ENCODE measurements around the gene LRRC2.
A peak's percentile ranks its signal among the peaks of the same experiment; 100 is the strongest.
"Not testable (repeated sequence)": the region's sequence is repeated elsewhere in the genome, so short reads cannot be mapped to it uniquely, and the experiment has no call there.

Gene LRRC2

GRCh38 chr3:46579756-46580286 is 13.7 kb upstream of the LRRC2 start:
- DNase-seq = no peak

GRCh38 chr3:46578973-46579755 is 13.1 kb upstream of the LRRC2 start:
- no peak for DNase-seq

DNA sequence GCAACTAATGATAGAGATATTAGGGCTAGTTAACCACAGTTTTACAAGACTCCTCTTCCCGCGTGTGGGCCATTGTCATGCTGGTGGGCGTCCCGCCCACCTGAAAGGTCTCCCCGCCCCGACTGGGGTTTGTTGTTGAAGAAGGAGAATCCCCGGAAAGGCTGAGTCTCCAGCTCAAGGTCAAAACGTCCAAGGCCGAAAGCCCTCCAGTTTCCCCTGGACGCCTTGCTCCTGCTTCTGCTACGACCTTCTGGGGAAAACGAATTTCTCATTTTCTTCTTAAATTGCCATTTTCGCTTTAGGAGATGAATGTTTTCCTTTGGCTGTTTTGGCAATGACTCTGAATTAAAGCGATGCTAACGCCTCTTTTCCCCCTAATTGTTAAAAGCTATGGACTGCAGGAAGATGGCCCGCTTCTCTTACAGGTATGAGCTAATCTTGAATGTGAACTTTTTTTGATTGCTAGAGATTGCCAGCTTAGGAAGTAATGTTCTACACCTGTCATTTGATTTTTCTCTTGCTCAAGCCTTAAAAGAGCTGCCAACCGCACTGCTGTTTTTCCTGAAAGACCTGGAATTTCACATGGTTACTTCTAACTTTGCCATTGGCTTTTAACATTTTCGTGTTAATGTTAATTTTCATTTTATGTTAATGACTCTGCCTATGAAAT is 11.6 kb upstream of the LRRC2 start:
- DNase-seq = not testable (repeated sequence)

DNA sequence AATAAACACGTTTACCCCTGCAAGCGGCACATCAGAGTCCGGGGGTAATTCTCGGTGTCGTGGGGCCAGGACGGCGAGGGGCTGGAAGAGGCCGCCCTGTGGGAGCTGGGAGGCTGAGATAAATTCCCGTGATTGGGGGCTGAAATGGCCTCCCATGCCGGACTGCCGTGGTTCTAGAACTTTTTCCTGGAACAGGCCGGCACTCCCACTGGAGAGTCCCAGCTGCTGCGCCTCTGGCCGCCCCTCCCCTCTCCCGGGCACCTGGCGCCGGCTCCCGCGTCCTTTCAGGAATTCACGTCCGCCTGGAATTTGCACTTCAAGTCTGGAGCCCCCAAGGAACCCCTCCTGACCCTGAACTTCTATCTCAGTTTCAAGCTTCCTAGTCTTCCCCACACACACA is 10.8 kb upstream of the LRRC2 start:
- DNase-seq = no peak

- no peak for DNase-seq
Observed at GRCh38 chr3:46576386-46576785, 10.3 kb upstream of the LRRC2 start.

GRCh38 chr3:46575577-46576222 is 9.6 kb upstream of the LRRC2 start:
- no peak for DNase-seq

DNA sequence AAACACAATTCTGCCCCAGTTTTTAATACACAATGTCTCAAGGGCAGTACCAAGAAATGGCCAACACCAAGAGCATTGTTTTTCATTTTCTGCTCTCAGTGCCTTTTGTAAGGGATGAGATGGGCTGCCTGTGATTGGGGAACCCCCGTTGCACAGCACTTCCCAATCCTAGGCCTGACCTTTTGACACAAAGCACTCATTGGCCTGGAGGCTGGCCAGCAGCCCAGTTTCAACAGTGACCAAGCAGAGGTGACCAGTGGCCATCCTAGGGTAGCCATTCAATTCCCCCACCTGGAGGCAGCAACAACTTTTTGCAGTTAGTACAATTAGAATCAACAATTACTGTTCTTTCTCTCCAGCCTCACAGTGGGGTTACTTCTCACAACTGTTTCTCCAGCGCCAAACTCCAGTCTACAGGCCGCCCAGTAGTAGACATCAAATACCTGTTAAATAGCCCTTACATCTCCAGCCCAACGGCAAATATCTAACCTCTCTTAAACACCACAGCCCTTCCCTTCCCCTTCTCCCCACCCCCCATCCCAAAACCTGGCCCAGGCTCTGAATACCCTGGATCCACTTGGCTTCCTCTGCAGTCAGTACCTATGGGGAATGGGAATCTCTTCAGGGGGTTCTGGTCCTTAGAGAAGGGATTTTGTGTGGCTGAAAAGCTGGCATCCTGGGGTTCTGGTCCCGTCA is 8.9 kb upstream of the LRRC2 start:
- DNase-seq = no peak

- DNase-seq = no peak
Observed at GRCh38 chr3:46574243-46574646, 8.1 kb upstream of the LRRC2 start.

GRCh38 chr3:46573701-46574100 is 7.6 kb upstream of the LRRC2 start:
- DNase-seq = no peak

DNA sequence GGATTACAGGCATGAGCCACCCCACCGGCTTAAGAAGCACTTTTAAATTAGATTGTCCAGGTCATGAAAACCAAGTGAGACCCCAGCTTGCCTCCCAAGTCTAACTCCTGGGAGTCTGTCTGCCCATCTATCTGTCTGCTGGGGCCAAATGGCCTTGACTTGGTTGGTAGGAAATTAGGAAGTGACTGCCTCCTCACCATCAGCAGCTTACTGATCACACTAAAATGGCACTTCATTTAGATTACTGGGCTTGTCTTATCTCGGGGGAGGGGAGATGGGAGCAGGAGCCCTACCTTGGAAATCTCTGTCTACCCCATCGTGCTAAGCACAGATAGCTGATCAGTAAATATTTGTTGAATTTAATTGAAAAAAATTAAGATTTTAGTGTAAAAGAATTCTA is 5.6 kb upstream of the LRRC2 start:
- no peak for DNase-seq

- no peak for DNase-seq
Observed at GRCh38 chr3:46565607-46566039, 479 bp downstream of the LRRC2 start.

GRCh38 chr3:46565077-46565476 is 1.0 kb downstream of the LRRC2 start:
- no peak for DNase-seq

- no peak for DNase-seq
Observed at GRCh38 chr3:46564190-46565021, 1.7 kb downstream of the LRRC2 start.

DNA sequence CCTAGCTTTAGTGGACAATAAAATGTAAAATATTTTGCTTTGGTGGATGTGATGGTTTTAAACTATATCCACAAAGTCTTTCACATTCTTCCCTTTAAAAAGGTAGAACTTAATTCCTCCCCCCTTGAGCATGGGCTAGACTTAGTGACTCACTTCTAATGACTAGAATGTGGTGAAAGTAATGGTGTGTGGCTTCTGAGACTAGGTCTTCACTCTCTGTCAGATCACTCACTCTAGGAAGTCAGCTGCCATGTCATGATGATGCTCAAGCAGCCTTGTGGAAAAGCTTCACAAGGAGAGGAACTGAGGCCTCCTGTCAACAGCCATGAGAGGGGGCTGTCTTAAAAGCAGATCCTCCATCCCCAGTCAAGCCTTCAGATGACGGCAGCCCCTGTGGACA is 4.2 kb downstream of the LRRC2 start:
- no peak for DNase-seq

- no peak for DNase-seq
Observed at GRCh38 chr3:46561511-46561910, 4.6 kb downstream of the LRRC2 start.

- DNase-seq = no peak
Observed at GRCh38 chr3:46559091-46559704, 6.9 kb downstream of the LRRC2 start.

DNA sequence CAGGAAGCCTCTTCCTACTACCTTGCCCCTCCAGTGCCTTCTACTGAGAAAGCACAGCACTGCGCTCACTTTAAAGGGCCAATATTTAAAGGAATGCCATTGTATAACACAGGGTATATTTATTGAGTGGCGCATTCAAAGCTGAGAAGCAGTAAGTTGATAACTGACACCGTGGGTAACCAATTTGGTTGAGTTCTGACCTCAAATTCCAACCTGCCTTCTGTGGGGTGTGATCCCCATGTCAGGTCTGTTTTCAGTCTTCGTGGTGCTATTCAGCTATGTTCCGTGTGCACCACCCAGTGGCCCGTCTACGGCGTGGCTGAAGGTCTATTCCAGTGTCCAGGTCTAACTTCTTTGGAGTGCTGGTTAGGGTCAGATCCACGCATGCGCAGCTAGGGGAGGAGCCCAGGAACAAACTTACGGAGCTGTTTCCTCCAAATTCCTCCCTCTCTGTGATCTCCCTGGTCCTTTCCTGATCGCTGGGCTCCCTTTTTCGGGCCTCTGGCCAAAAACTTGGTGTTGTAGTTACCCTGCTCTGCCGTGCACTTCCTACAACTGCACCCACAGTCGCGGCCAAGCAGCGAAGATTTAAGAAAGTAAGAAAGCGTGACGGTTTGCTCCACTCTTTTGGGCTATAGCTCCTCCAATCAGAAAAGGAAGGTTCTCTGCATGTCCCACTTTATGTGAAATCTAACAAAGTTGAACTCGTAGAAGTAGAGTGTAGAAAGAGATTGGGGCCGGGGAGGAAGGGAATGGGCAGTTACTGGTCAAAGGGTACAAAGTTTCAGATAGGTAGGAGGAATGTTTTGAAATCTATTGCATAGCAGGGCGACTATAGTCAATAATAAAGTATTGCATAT is 7.7 kb downstream of the LRRC2 start:
- peak; percentile 24 for DNase-seq

DNA sequence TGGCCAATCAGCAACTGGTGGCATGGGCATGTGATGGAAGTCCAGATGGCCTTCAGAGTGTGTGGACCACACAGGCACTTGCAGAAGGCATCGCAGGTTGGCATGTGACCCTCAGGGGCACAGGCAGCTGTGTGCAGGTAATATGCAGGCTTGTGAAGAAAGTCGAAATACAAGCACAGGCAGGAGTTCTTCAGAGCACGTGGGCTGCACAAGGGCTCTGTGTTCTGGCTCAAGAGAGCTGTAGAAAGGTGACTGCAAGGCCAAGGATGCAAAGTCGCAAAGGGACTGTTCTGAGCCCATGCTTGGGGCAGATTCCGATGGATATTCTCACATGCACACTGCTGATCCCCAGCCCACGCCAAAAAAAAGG is 8.3 kb downstream of the LRRC2 start:
- DNase-seq = no peak

DNA sequence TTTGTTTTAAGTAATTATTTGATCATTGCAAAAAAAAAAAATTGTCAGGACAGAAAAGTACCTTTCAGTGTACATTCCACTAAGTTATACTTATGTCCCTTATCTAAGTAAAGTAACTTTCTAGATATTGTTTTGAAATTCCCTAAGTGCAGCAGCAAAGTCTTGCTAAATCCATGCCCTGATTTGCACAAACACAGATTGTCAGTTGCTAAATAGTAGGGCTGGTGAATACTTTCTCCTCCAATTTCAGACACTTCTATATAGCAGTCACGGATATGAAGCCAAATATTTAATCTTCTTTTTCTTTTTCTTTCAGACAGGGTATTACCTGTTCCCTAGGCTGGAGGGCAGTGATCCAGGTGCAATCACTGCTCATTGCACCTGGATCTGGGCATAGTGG is 12.9 kb downstream of the LRRC2 start:
- DNase-seq = no peak

- no peak for DNase-seq
Observed at GRCh38 chr3:46552538-46552937, 13.6 kb downstream of the LRRC2 start.

- no peak for DNase-seq
Observed at GRCh38 chr3:46551615-46552014, 14.5 kb downstream of the LRRC2 start.

All from NCI-H1092 (cell line).